Measurements from ENCODE around the gene VARS2.

DNA sequence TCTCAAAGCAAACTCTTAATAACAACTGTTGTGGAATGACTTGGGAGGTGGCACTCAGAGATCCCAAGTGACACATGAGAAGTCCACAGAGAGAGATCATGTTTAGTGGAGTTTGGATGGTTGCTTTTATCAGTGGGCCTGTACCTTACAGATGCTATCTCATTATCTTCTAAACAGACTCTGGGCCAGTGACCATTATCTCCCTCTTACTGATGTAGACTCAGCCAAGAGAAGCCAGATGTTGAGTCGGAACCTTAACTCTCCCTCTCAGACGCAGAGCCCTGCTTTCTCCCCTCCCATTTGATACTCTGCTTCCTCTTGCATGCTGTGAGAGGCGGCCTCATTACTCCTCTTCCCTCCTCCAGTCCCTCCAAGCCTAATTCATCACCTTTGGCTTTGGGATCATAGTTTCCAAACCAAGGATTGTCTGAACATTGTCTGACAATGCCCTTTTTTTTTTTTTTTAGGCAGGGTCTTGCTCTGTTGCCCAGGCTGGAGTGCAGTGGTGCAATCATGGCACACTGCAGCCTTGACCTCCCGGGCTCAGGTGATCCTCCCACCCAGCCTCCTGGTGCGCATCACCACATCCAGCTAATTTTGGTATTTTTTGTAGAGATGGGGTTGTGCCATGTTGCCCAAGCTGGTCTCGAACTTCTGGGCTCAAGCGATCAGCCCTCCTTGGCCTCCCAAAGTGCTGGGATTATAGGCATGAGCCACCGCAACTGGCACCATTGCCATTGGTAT, 34.2 kb upstream of the VARS2 start:
- TF ChIP-seq TEAD4 (IDR thresholded peaks at IDR 0.05; ENCODE audit: borderline replicate concordance, insufficient read depth) = no peak
- TF ChIP-seq, protein P1, sequence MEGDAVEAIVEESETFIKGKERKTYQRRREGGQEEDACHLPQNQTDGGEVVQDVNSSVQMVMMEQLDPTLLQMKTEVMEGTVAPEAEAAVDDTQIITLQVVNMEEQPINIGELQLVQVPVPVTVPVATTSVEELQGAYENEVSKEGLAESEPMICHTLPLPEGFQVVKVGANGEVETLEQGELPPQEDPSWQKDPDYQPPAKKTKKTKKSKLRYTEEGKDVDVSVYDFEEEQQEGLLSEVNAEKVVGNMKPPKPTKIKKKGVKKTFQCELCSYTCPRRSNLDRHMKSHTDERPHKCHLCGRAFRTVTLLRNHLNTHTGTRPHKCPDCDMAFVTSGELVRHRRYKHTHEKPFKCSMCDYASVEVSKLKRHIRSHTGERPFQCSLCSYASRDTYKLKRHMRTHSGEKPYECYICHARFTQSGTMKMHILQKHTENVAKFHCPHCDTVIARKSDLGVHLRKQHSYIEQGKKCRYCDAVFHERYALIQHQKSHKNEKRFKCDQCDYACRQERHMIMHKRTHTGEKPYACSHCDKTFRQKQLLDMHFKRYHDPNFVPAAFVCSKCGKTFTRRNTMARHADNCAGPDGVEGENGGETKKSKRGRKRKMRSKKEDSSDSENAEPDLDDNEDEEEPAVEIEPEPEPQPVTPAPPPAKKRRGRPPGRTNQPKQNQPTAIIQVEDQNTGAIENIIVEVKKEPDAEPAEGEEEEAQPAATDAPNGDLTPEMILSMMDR (IDR thresholded peaks at IDR 0.05) = no peak
- TF ChIP-seq NFIC (IDR thresholded peaks at IDR 0.05; ENCODE audit: borderline replicate concordance) = no peak
- no peak for TF ChIP-seq RFX5 (IDR thresholded peaks at IDR 0.05; ENCODE audit: low read length)
- TF ChIP-seq RAD21 (IDR thresholded peaks at IDR 0.05; ENCODE audit: low read length) = no peak
- no peak for TF ChIP-seq POLR2AphosphoS5 (IDR thresholded peaks at IDR 0.05; ENCODE audit: low read depth, low read length)
- TF ChIP-seq EZH2phosphoT487 (IDR thresholded peaks at IDR 0.05; ENCODE audit: borderline replicate concordance, low read depth) = no peak
- TF ChIP-seq USF2 (IDR thresholded peaks at IDR 0.05; ENCODE audit: borderline replicate concordance, low read depth, low read length) = no peak
- no peak for TF ChIP-seq EP300 (IDR thresholded peaks at IDR 0.05; ENCODE audit: borderline replicate concordance in 1 of 2, low read depth in 1 of 2, low read length in 1 of 2)
- TF ChIP-seq MAX (IDR thresholded peaks at IDR 0.05; ENCODE audit: low read depth) = no peak
- no peak for TF ChIP-seq TAF1 (IDR thresholded peaks at IDR 0.05; ENCODE audit: borderline replicate concordance, low read depth, low read length)
- TF ChIP-seq TCF12 (IDR thresholded peaks at IDR 0.05) = no peak
